GM18861 (cell line): ENCODE measurements around the gene TWSG1.
"Not testable (repeated sequence)": the region's sequence is repeated elsewhere in the genome, so short reads cannot be mapped to it uniquely, and the experiment has no call there.

Experiments used
- ATAC-seq: cut with Tn5 transposase; IDR thresholded peaks from one replicate; pipeline ENCODE4 v1.9.1; 2021; ENCODE audit not compliant: unreplicated experiment

TWSG1 gene

DNA sequence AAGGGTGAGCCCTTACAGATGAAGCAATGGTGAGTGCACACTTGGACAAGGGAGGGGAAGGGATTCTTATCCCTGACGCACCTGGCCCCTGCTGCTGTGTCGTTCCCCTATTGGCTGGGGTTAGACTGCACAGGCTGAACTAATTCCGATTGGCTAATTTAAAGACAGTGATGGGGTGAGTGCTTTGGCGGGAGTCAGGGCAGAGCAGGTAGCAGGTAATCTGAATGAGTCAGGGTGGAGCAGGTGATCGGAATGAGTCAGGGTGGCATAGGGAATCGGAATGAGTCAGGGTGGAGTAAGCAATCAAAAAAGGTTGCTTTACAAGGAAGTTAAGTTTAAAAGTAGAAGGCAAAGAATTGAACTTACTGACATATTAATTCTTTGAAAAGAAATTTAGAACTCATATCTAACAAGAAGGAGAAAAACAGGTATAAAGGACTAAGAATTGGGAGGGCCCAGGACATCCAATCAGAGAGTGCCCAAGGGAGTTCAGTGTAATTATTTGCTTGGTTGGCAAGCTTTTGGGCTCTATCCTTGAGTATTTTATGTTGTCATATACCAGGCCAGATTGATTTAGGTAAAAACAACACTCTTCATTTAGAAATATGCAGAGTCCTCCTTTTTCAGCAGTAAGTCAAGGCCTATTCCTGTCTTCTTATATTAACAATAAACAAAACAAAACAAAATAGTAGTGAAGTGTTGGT lies 88.4 kb downstream of the TWSG1 start:
- no peak for ATAC-seq

DNA sequence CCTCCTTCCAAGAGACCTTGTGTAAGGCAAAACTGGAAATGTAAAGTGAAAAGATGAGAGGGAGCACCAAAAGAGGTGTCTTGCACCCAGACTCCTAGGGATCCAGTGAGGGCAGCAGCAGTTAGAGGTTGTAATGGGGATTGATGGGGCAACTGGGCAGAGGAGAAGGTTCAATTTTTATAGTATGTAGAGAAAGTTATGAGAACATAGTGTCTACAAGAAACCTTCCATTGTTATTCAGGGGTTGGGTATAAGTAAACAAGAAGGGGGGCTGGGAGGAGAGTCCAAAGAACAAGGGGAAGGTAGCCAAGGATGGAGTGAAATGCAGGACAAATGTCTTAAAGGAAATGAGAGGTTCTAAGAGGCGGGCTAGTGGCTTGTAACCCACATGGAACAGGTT lies 89.1 kb downstream of the TWSG1 start:
- not testable (repeated sequence) for ATAC-seq

DNA sequence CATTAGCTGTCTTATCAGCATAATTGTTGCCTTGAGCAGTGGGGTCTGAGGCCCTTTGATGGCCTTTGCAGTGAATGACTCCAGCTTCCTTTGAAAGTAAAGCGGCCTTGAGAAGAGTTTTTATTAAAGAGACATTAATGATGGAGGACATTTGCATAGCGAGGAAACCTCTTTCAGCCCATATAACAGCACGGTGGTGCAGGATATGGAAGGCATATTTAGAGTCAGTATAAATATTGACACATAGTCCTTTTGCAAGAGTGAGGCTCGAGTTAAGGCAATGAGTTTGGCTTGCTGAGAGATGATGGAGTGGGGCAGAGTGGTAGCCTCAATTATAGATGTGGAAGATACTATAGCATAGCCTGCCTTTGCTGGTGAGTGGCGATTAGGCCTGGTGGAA lies 89.7 kb downstream of the TWSG1 start:
- not testable (repeated sequence) for ATAC-seq

DNA sequence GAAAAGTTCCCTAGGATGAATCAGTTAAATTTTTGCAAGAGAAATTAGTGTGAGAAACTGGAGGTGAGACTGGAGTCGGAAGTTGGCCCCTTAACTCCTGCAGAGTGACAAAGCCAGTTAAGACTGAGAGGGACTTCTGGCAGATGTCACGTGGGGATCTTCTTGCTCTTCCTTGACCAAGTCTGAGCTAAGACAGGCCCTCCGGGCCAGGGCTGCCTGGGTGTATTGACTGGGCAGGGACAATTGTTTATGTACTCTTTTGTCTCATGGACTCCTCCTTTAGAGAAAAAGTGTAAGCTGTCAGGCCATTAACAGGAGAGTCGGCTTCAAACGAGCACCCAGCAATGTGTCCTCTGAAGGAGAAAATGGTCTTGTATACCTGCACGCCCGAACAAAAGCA lies 92.2 kb downstream of the TWSG1 start:
- ATAC-seq = no peak

DNA sequence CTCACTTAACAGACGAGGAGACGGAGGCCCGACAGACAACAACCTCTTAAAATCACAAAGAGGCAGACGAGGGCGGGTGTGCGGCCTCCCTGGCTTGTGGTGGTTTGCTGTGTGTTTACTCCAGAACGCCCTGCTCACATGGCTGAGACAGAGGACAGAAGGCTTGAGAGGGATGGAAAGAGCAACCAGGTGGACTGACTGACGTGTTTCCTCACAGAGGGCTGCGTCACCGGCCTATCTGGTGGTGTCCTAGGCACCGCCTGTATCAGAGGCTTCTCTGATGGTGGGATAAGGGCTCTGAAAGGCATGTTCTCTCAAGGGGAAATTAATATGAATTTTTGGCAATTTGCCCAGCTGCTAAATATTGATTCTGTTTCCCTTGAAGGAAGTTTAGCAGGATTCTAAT lies 93.7 kb downstream of the TWSG1 start:
- no peak for ATAC-seq

DNA sequence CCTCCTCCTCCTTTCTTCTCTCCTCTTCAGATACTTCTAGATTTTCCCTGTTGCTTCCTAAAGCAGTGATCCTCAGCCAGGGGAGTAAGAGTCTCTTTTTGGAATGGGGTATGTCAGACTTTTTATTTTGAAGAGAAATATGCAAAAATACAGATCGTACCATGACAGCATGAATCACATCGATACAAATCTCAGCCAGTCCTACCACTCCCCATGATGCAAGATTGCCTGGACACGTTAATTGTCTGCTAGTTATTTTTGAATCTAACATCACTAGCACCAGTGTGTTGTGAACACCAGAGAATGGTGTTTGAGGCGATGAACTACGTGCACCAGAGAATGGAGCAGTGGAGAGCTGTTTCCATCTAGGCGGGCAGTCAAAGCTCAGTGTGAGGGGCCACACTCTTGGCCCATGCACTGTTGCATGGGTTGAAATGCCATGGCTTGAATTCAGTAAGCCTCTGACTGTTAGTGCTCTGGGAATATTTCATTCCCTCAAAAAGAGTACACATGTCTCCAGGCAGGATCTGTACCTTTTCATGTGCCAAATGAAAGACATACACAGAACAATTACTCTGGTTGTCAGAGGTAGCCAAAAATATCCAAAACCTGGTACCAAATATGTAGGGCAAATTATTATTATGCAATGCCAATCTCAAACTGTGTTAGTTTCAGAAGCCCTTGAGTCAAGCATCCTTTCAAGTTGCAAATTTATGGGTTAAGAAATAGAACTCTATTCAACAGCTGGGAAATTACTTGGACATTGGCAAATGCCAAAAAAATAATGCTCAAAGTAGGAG lies 94.5 kb downstream of the TWSG1 start:
- no peak for ATAC-seq

DNA sequence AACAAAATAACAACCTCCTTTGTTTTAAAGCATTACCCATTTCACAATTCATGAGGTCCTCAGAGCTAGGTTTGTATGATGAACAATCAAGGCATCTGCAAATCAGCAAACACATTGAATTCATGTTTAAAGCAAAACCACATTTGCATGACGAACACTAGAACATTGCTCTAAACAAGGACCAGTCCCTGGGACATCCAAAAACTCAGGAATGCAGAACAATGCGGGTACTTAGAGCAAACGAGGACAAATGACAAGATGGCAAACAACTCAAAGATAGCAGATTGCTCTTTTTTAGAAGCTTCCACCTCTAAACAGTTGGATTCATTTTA lies 95.1 kb downstream of the TWSG1 start:
- ATAC-seq = no peak

DNA sequence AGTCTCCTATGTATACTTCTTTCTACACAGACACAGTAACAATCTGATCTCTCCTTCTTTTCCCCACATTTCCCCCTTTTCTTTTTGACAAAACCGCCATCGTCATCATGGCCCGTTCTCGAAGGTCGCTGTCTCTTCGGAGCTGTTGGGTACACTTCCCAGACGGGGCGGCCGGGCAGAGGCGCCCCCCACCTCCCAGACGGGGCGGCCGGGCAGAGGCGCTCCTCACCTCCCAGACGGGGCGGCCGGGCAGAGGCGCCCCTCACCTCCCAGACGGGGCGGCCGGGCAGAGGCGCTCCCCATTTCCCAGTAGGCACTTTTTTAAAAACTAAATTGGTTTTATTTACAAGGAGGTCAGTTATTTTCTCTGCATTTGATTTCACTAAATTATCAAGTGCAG lies 95.7 kb downstream of the TWSG1 start:
- ATAC-seq = not testable (repeated sequence)

DNA sequence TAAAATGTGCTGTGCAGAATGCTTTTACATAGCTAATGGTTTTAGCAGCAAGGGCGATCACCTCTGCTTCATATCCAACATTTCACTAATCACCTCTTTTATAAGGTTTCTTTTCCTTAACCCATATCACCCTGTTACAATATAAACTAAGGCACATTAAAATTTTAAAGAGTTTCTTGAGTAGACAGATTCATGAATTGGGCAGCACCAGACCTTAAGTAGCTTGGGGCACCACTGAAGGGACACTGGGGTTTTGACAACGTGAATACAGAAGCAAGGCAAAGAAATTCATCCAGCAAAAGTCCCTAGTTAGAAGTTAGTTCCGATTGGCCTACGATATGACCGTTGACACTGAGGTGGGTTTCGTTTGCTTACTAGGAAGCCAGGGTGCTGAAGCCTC lies 96.7 kb downstream of the TWSG1 start:
- ATAC-seq = no peak

DNA sequence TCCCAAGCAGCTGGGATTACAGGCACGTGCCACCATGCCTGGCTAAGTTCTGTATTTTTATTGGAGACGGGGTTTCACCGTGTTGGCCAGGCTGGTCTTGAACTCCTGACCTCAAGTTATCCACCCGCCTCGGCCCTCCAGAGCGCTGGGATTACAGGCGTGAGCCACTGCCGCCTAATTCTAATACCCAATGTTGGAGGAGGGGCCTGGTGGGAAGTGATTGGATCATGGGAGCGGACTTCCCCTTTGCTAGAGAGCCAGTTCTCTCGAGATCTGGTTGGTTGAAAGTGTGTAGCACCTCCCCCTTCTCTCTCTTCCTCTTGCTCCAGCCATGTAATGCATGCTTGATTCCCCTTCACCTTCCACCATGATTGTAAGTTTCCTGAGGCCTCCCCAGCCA lies 98.5 kb downstream of the TWSG1 start:
- not testable (repeated sequence) for ATAC-seq

DNA sequence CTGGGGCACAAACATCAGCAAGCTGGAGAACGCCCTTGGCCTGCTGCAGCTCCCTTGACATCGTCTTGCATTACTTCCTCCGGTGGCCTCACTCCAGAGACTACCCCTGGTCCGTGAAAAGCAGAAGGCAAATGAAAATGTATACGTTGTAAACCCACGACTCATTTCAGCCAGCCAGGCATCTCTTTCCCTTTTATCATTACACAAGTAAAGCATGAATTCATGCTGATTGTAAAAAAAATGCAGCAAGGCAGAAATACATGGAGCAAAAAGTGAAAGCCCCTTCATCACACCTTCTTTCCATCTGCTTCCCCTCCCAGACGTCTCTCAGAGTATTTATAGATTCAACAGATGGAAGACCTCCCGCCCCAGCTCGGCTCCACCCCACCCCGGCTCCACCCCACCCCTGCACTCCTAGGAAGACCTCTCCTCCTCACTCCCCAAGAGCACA lies 99.1 kb downstream of the TWSG1 start:
- ATAC-seq = no peak

DNA sequence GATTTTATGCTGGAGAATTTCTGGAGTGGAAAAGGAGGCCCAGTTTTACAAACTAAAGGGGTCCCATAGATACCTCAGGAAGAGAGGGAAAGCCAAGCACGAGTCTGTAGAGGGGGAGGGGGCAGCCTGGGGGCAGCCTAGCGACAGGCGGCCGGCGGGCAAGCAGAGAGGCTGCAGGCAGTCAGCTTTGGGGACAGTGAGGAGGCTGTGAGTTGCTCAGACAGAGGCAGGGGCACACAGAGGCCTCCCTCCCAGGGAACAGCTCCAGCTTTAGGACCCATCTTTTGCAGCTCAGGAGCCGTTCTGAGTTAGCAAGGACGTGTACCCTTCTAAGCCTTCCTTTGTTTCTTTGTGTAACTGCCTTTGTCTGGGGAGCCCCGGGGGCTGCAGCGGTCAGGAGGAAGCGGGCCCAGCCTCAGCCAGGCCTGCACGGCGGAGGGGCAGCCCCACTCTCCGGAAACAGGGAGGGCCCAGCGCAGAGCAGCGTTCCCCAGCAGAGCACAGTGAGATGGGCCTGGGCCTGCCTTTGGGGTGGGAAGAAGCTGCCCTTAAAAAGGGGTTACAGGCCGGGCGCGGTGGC lies 99.6 kb downstream of the TWSG1 start:
- no peak for ATAC-seq

DNA sequence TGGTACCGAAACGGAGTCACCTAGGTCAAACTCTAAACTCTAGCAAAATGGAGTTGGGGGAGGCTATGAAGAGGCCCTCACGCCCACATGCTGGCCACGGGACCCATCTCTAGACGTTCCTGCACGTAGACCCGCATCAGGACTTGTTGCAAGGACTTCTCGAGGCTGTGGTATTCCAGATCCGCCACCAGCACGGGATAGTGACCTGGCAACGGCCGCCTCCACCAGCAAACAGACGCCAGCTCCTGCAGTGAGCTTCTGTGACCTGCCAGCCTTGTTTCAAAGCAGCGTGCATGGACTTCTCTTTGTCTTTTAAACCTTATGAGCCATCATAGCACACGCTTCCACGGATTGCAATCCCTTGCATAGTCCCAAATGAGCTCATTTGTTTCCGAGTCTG lies 100.5 kb downstream of the TWSG1 start:
- ATAC-seq = no peak

DNA sequence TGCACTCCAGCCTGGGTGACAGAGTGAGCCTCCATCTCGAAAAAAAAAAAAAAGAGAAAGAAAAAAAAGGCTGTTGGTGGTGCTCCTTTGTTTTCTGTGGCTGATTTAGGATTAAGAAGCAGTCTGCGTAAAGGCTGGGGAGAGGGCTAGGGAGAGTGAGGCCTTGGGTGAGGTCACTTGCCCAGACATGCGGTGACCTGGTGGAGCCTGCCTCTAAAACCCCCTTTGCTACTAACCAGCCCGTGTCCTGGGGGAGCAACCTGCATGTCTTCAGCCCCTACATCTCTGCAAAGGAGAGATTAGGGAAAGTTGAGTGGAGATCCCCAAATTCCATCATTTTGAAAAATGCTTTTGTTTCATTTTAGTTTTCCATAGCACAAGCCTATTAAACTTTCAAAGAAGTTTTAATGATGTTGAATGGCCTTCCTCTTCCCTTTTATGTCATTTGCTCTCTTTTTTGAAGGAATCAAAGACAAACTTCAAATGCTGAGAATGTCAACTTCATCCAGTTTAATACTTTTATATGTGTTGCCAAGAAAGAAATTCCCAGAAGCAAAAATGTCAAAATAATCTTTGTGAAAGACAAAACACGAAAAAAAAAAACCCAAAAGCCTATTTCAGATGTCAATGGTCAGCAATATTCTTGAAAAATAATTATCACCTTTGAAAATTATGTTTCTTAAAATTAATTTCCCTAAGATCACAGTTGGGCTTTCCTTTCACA lies 101.8 kb downstream of the TWSG1 start:
- no peak for ATAC-seq

DNA sequence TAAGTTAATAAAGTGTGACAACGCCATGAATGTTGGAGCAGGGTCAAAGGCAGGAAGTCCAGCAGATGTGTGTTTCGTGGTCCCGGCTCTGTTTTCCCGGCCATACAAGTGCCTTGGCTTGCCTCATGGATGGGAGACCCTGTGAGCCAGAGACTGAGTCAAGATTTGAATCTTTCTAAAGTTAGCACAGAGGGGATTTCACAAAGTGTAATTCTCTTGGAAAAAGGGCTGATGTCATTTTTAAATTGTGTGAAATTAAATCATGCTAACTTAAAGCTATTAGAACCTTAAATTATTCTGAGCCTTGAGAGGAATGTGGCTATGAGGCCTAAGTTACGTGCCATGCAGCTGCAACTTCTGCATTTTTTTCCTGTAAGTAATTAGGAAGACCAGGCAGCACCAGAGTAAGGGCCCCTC lies 102.5 kb downstream of the TWSG1 start:
- ATAC-seq = no peak

DNA sequence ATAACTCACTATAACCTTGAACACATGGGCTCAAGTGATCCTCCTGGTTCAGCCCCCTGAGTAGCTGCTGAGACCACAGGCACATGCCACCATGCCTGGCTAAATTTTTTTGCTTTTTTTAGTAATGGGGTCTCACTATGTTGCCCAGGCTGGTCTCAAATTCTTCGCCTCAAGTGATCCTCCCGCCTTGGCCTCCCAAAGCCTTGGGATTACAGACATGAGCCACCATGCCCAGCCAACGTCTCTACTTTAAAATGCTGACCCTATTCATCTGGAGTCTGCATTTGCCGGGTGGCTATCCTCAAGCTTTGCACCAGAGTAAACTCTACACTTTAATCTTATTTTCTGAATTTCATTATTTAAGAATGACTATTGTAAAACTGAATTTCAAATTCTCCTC lies 103.1 kb downstream of the TWSG1 start:
- ATAC-seq = no peak

DNA sequence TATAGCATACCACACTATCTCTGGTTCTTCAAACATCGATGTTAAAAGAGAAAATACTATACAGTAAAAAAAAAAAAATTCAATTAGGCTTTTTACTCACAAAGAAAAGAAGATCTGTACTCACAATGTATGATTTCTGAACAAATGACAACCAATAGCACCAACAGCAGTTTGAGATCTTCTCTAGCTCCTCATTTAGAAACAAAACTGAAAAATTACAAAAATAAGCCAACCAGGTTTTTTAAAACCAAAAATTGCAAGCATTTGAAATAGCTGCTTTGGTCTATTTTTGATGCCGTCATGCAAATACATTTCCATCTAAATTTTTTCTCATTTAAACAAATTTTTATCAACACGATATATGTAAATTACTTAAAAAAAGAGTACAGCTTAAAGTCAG lies 106.5 kb downstream of the TWSG1 start:
- no peak for ATAC-seq

DNA sequence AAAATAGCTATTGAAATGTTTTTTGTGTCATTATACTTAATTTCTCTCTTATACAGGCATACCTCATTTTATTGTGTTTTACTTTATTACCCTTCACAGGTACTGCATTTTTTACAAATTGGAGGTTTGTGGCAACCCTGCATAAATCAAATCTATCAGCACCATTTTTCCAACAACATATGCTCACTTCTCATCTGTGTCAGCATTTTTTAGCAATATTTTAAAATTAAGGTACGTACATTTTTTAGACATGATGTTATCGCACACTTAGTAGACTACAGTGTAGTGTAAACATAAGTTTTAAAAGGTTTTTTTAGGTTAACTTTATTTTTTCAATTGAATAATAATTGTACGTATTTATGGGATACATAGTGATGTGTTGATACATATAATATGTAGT lies 110.0 kb downstream of the TWSG1 start:
- ATAC-seq = no peak

DNA sequence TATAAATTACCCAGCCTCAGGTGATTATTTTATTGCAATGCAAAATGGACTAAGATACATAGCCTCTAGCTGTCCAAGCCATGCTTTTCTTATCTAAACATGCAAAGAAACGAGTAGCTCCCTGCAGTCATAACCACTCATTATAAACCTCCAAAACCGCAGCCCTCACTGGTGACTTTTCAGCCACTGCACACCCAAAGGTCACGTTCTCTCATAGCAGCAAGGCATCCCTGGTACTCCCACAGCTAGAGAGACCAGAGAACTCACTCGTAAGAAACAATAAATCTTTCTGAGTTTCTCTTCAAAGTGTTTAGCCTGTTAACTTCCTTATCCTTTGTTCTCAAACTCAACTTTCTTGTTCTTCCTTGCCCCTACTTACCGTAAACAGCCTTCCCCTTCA lies 112.3 kb downstream of the TWSG1 start:
- no peak for ATAC-seq

DNA sequence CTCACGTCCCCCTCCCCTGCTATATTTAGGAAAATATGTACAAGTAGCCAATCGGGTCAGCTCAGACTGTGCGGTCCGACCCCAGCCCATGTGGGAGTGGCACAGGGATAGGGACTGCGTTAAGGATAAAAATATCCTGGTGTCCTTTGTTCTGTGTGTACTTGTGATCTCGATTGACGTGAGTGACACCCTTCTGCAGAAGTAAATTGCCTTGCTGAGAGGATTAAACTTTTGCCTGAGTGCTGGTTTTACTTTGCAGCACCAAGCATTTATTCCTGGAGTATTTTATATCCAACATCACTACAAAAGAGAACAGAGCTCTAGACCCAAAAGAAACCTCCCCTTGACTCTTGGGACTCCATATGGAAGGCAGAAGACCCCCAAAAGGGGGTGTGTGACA lies 112.8 kb downstream of the TWSG1 start:
- ATAC-seq = no peak

DNA sequence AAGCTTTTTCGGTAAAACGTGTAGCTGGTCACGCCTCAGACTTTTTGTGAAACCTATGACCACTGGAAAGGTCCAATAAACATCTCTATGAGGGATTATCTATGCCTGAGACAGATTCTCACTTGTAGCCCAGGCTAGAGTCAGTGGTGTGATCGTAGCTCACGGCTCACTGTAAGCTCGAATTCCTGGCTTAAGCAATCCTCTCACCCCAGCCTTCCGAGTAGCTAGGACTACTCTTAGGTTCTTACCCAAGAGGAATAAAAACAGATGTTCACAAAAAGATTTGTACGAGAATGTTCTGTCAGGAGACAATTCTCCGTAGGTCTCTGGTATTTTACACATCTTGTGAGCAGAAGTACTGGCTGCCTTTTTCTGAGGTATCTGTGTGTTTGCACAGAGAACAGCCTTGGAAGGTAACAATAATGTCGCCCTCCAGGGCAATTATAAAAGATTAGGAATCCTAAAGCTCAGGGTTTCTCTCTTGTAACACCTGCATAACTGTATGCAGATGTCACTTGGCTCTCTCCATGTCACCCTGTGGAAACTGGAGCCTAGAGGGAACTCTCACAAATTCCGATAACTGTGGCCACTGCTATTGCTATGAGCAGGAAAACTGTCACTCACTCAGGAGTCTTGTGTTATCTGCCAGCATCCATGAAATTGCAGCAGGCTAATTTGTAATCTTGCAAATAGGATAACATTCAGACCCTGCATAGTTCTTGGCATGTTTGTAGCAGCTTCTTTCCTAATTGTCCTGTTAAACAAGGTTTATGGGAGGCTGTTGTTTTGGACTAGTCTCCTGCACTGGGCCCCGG lies 115.2 kb downstream of the TWSG1 start:
- no peak for ATAC-seq
